Mucosa of descending colon (tissue), 3 donors: ENCODE measurements around the gene FAM83B. TPM values are rescaled to one million over a fixed set of nuclear protein-coding genes. Genes with fewer than 3 reads are reported as not detected.

ENCODE experiments used
- ATAC-seq: fragments of 200-7000 bp; cut with Tn5 transposase; one replicate; pipeline ENCODE4 v1.9.1; 2020; ENCODE audit warnings: mild to moderate bottlenecking, moderate library complexity
- DNase-seq, 3 donors: peaks; one replicate each; pipeline ENCODE4 v3.0.0-alpha.2; 2020
- H3K36me3 ChIP-seq: fragments of 200-600 bp; one replicate; pipeline ENCODE4 v1.8.0; 2021; ENCODE audit warnings: low read depth, mild to moderate bottlenecking
- H3K4me1 ChIP-seq: fragments of 200-600 bp; one replicate; pipeline ENCODE4 v1.8.0; 2021; ENCODE audit warnings: low read depth, mild to moderate bottlenecking
- H3K4me3 ChIP-seq: fragments of 200-600 bp; one replicate; pipeline ENCODE4 v1.8.0; 2021; ENCODE audit warnings: mild to moderate bottlenecking
- H3K9me3 ChIP-seq: fragments of 200-600 bp; one replicate; pipeline ENCODE4 v1.8.0; 2021; ENCODE audit warnings: mild to moderate bottlenecking
- CTCF ChIP-seq: fragments of 200-600 bp; IDR thresholded peaks from one replicate; pipeline ENCODE4 v1.8.0; 2022; ENCODE audit warnings: antibody characterized with exemption, mild to moderate bottlenecking
- intact Hi-C, 2 donors: fragments of 100-400 bp; cut with DNase I in 1 of 2; cut with micrococcal nuclease in 1 of 2; formaldehyde crosslinking; loops; one replicate each; pipeline versions ENCODE4 v1.11.0 to v1.11.1; 2022; cut with DNase I, micrococcal nuclease
- total RNA-seq, 3 donors: library from RNA; stranded (reverse); fragmentation: NEBNext Ultra II Directional in 2 of 3; extraction: Animal tissue kit (Norgen Biotek cat#: 25700) in 2 of 3; gene quantifications; one replicate each; pipeline versions ENCODE4 v1.2.1 to v1.2.4, GENCODE V29; 2021 to 2023
- donor health status: DM: no; HTN: no; CAD: no; lungs with moderate emphysema.
- donor health status: DM: no; HTN: no; CAD: no.
- donor health status: DM: no; HTN: yes; CAD: no.

The FAM83B gene
- total RNA-seq, 3 donors from 2014 or later, result 17.5 to 46.5 (median 39.5) TPM

GRCh38 chr6:54802775-54803634 lies 43.6 kb upstream of the FAM83B start:
- DNase-seq (no peak), ATAC-seq (peak; percentile 44)
- Histone ChIP-seq H3K9me3 (no peaks in the 10 kb centered on the region), H3K4me3 (no peak overlapping the region), H3K36me3 (no peaks in the 10 kb centered on the region), H3K4me1 (no peaks in the 10 kb centered on the region)
- intact Hi-C loops, result no loop called here
- no peak for TF ChIP-seq CTCF

GRCh38 chr6:54805077-54805476 lies 41.5 kb upstream of the FAM83B start:
- DNase-seq (no peak), ATAC-seq (no peak)
- intact Hi-C loops, result no loop called here
- no peaks in the 10 kb centered on the region for H3K9me3 ChIP-seq
- TF ChIP-seq CTCF, result no peak
- no peaks in the 10 kb centered on the region for H3K4me1 ChIP-seq
- no peak overlapping the region for H3K4me3 ChIP-seq
- H3K36me3 ChIP-seq, result no peaks in the 10 kb centered on the region

GRCh38 chr6:54810147-54810546 lies 36.4 kb upstream of the FAM83B start:
- H3K36me3 ChIP-seq, result no peaks in the 10 kb centered on the region
- DNase-seq (no peak), ATAC-seq (no peak)
- intact Hi-C loops, result no loop called here
- TF ChIP-seq CTCF, result no peak
- no peak overlapping the region for H3K4me3 ChIP-seq
- no peaks in the 10 kb centered on the region for H3K4me1 ChIP-seq
- H3K9me3 ChIP-seq, result peaks cover 3% of the 10 kb centered on the region

- ATAC-seq (no peak), DNase-seq (no peak)
- intact Hi-C loops, result no loop called here
- Histone ChIP-seq H3K9me3 (peaks cover 3% of the 10 kb centered on the region), H3K36me3 (no peaks in the 10 kb centered on the region), H3K4me3 (no peak overlapping the region), H3K4me1 (no peaks in the 10 kb centered on the region)
- TF ChIP-seq CTCF, result no peak
These were observed 32.7 kb upstream of the FAM83B start for GRCh38 chr6:54813892-54814291.

GRCh38 chr6:54817236-54817635 lies 29.3 kb upstream of the FAM83B start:
- Histone ChIP-seq H3K4me1 (no peaks in the 10 kb centered on the region), H3K9me3 (peaks cover 3% of the 10 kb centered on the region), H3K4me3 (no peak overlapping the region), H3K36me3 (no peaks in the 10 kb centered on the region)
- intact Hi-C loops, result no loop called here
- no peak for DNase-seq
- no peak for ATAC-seq
- no peak for TF ChIP-seq CTCF
